ENCODE results near the gene SLC6A11.

DNA sequence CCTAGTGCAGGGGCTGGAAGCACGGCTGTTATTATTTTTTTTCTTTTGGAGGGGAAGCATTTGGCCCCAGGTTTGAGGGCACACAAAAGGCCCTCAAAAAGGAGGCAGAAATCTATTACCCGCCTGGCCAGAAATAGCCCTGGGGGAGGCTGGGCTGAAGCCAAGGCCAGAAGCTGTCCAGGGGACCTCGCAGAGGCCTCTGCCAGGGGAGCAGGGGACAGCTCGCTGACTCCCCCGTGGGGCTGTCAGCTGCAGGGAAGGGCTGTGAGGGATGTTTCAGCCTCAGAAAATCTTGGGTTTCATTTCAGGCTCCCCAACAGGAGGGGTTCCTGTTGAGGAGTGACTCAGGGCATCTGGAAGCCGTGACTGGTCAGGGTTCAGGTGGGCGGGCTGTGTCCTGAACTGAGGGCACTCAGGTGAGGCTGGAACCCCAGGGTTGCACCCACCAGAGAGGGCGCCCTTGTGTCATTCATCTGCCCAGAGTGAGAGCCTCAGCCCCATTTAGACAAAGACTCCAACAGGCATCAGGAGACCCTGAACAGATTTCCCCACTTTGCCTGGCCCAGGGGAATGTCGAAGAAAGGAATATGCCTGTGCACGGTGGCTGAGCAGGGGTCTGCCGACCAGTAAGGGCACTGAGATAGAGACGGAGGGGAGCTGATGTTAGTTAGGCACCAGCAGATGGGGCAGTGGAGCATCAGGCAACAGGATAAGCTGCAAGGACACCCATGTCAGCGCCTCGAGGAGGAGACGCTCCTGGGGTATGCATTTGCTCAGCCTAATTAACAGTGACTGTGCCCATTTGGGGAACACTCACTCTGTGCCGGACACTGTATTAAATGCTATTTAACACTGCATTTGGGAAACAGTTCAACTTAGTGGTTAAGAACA, 43.5 kb upstream of the SLC6A11 start:
- TF ChIP-seq, protein P1, sequence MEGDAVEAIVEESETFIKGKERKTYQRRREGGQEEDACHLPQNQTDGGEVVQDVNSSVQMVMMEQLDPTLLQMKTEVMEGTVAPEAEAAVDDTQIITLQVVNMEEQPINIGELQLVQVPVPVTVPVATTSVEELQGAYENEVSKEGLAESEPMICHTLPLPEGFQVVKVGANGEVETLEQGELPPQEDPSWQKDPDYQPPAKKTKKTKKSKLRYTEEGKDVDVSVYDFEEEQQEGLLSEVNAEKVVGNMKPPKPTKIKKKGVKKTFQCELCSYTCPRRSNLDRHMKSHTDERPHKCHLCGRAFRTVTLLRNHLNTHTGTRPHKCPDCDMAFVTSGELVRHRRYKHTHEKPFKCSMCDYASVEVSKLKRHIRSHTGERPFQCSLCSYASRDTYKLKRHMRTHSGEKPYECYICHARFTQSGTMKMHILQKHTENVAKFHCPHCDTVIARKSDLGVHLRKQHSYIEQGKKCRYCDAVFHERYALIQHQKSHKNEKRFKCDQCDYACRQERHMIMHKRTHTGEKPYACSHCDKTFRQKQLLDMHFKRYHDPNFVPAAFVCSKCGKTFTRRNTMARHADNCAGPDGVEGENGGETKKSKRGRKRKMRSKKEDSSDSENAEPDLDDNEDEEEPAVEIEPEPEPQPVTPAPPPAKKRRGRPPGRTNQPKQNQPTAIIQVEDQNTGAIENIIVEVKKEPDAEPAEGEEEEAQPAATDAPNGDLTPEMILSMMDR (IDR thresholded peaks at IDR 0.05) = no peak
- TF ChIP-seq POLR2A (IDR thresholded peaks at IDR 0.05) (no peak), EP300 (IDR thresholded peaks at IDR 0.05) (no peak)
